ENCODE measurements around the gene ANKUB1.

The ANKUB1 gene

GRCh38 chr3:149732234-149732633 lies 60.1 kb downstream of the ANKUB1 start:
- TF ChIP-seq, protein P1, sequence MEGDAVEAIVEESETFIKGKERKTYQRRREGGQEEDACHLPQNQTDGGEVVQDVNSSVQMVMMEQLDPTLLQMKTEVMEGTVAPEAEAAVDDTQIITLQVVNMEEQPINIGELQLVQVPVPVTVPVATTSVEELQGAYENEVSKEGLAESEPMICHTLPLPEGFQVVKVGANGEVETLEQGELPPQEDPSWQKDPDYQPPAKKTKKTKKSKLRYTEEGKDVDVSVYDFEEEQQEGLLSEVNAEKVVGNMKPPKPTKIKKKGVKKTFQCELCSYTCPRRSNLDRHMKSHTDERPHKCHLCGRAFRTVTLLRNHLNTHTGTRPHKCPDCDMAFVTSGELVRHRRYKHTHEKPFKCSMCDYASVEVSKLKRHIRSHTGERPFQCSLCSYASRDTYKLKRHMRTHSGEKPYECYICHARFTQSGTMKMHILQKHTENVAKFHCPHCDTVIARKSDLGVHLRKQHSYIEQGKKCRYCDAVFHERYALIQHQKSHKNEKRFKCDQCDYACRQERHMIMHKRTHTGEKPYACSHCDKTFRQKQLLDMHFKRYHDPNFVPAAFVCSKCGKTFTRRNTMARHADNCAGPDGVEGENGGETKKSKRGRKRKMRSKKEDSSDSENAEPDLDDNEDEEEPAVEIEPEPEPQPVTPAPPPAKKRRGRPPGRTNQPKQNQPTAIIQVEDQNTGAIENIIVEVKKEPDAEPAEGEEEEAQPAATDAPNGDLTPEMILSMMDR (IDR thresholded peaks at IDR 0.05; ENCODE audit: insufficient read depth, low read length, poor library complexity, severe bottlenecking) = no peak
- no peaks in the 10 kb centered on the region for H3K9me2 ChIP-seq (replicated peaks; ENCODE audit: insufficient read depth, low read length)
- no peaks in the 10 kb centered on the region for H4K20me1 ChIP-seq (ENCODE audit: low read depth, low read length)
- H3F3A ChIP-seq (ENCODE audit: insufficient read depth) = no peaks in the 10 kb centered on the region
- H3K27me3 ChIP-seq (ENCODE audit: low read length) = no peaks in the 10 kb centered on the region
- H3K9ac ChIP-seq (ENCODE audit: low read length) = no peak overlapping the region
- H3K79me2 ChIP-seq (ENCODE audit: insufficient read depth, low read length) = no peaks in the 10 kb centered on the region
- H2AFZ ChIP-seq (ENCODE audit: low read depth, low read length, severe bottlenecking) = no peak overlapping the region
- no peaks in the 10 kb centered on the region for H3K36me3 ChIP-seq (ENCODE audit: low read length)
- no peak overlapping the region for H3K4me3 ChIP-seq (ENCODE audit: insufficient read depth, low read length, poor library complexity, severe bottlenecking)
- H3K9me3 ChIP-seq (ENCODE audit: insufficient read depth, low read length) = no peaks in the 10 kb centered on the region
- no peak overlapping the region for H3K27ac ChIP-seq (ENCODE audit: low read depth, low read length)
- H3K4me2 ChIP-seq (ENCODE audit: low read depth, low read length, poor library complexity, severe bottlenecking) = no peak overlapping the region

DNA sequence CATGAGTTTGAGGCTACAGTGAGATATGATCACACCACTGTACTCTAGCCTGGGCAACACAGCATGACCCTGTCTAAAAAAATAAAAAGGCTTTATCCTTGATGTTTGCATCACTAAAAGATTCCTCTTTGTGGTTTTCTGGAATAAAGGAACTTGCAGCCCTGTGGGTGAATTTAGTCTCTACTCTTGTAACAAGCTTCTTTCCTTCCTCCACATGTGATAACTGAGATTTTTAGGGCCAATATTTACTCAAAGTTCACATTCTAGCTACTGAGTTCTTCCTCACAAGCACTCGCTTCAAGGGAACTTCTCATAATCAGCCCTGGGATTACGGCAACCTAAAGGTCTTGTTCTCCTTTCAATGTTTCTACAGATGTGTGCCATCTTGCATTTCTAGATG lies 64.7 kb downstream of the ANKUB1 start:
- H3K9me2 ChIP-seq (replicated peaks; ENCODE audit: insufficient read depth, low read length) = no peaks in the 10 kb centered on the region
- H3K79me2 ChIP-seq (ENCODE audit: insufficient read depth, low read length) = no peaks in the 10 kb centered on the region
- H3K9me3 ChIP-seq (ENCODE audit: insufficient read depth, low read length) = no peaks in the 10 kb centered on the region
- H3K36me3 ChIP-seq (ENCODE audit: low read length) = no peaks in the 10 kb centered on the region
- no peak overlapping the region for H3K27ac ChIP-seq (ENCODE audit: low read depth, low read length)
- H4K20me1 ChIP-seq (ENCODE audit: low read depth, low read length) = no peaks in the 10 kb centered on the region
- no peak overlapping the region for H3K9ac ChIP-seq (ENCODE audit: low read length)
- H3K4me3 ChIP-seq (ENCODE audit: insufficient read depth, low read length, poor library complexity, severe bottlenecking) = no peak overlapping the region
- no peak overlapping the region for H2AFZ ChIP-seq (ENCODE audit: low read depth, low read length, severe bottlenecking)
- no peaks in the 10 kb centered on the region for H3K27me3 ChIP-seq (ENCODE audit: low read length)
- H3F3A ChIP-seq (ENCODE audit: insufficient read depth) = no peaks in the 10 kb centered on the region
- TF ChIP-seq EZH2phosphoT487 (conservative IDR thresholded peaks at IDR 0.05; ENCODE audit: low read length) = no peak
- TF ChIP-seq, protein P1 (IDR thresholded peaks at IDR 0.05; ENCODE audit: insufficient read depth, low read length, poor library complexity, severe bottlenecking) = no peak
- no peak overlapping the region for H3K4me2 ChIP-seq (ENCODE audit: low read depth, low read length, poor library complexity, severe bottlenecking)

- no peaks in the 10 kb centered on the region for H3K79me2 ChIP-seq (ENCODE audit: insufficient read depth, low read length)
- no peak overlapping the region for H3K27ac ChIP-seq (ENCODE audit: low read depth, low read length)
- H3K9ac ChIP-seq (ENCODE audit: low read length) = no peak overlapping the region
- H3K36me3 ChIP-seq (ENCODE audit: low read length) = no peaks in the 10 kb centered on the region
- no peaks in the 10 kb centered on the region for H3K9me2 ChIP-seq (replicated peaks; ENCODE audit: insufficient read depth, low read length)
- no peak overlapping the region for H3K4me3 ChIP-seq (ENCODE audit: insufficient read depth, low read length, poor library complexity, severe bottlenecking)
- no peaks in the 10 kb centered on the region for H3K27me3 ChIP-seq (ENCODE audit: low read length)
- TF ChIP-seq, protein P1 (IDR thresholded peaks at IDR 0.05; ENCODE audit: insufficient read depth, low read length, poor library complexity, severe bottlenecking) = no peak
- TF ChIP-seq EZH2phosphoT487 (conservative IDR thresholded peaks at IDR 0.05; ENCODE audit: low read length) = no peak
- H3F3A ChIP-seq (ENCODE audit: insufficient read depth) = no peaks in the 10 kb centered on the region
- H2AFZ ChIP-seq (ENCODE audit: low read depth, low read length, severe bottlenecking) = no peak overlapping the region
- H4K20me1 ChIP-seq (ENCODE audit: low read depth, low read length) = no peaks in the 10 kb centered on the region
- H3K9me3 ChIP-seq (ENCODE audit: insufficient read depth, low read length) = no peaks in the 10 kb centered on the region
- no peak overlapping the region for H3K4me2 ChIP-seq (ENCODE audit: low read depth, low read length, poor library complexity, severe bottlenecking)
Measured at GRCh38 chr3:149726716-149727407, 65.5 kb downstream of the ANKUB1 start.
